ENCODE measurements around the gene SUSD2. TPM values are rescaled to one million over a fixed set of nuclear protein-coding genes. Genes with fewer than 3 reads are reported as not detected.

SUSD2 gene
- total and polyA plus RNA-seq, 9 of the 15 experiments (the other 6 are each of a cell fraction or from before 2014, with no cell fraction given), result 0.01 to 0.16 (median 0.04) TPM; not detected in 4

DNA sequence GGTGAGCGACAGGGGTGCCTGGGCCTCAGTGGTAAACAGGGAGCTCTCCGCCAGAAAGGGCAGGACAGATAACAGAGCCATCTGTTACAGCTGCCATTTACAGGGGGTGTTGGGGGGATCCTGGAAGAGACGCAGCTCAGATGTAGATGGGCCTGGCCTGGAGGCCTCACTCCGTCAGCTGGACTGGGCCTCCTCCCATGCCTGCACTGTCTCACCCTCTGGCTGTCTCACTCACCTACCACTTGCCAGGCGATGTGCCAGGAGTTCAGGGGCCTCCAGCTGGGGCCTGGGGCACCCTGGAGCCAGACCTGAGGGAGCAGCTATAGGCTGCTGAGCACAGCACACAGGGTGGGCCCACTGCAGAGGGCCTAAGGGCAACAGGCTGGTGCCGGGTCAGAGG is 16.3 kb upstream of the SUSD2 start (continued):
- TF ChIP-seq, protein P1, sequence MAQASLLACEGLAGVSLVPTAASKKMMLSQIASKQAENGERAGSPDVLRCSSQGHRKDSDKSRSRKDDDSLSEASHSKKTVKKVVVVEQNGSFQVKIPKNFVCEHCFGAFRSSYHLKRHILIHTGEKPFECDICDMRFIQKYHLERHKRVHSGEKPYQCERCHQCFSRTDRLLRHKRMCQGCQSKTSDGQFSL (CRISPR knock-in tag; IDR thresholded peaks at IDR 0.05), result no peak
- TF ChIP-seq, protein P1 (tag; IDR thresholded peaks at IDR 0.05), result no peak
- TF ChIP-seq BRCA1 (IDR thresholded peaks at IDR 0.05), result no peak
- no peak for TF ChIP-seq BRCA1 (CRISPR knock-in tag; IDR thresholded peaks at IDR 0.05)
- no peak for TF ChIP-seq ETS2 (tag; IDR thresholded peaks at IDR 0.05; ENCODE audit: borderline replicate concordance, poor library complexity, severe bottlenecking)
- no peak for TF ChIP-seq ZNF445 (CRISPR knock-in tag; IDR thresholded peaks at IDR 0.05; ENCODE audit: low read depth)
- TF ChIP-seq ZNF699 (CRISPR knock-in tag; IDR thresholded peaks at IDR 0.05; ENCODE audit: insufficient replicate concordance), result no peak
- no peak for TF ChIP-seq ZFP36 (IDR thresholded peaks at IDR 0.05; ENCODE audit: low read depth, low read length, partially characterized antibody)
- TF ChIP-seq, protein P2, sequence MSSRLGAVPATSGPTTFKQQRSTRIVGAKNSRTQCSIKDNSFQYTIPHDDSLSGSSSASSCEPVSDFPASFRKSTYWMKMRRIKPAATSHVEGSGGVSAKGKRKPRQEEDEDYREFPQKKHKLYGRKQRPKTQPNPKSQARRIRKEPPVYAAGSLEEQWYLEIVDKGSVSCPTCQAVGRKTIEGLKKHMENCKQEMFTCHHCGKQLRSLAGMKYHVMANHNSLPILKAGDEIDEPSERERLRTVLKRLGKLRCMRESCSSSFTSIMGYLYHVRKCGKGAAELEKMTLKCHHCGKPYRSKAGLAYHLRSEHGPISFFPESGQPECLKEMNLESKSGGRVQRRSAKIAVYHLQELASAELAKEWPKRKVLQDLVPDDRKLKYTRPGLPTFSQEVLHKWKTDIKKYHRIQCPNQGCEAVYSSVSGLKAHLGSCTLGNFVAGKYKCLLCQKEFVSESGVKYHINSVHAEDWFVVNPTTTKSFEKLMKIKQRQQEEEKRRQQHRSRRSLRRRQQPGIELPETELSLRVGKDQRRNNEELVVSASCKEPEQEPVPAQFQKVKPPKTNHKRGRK (tag; IDR thresholded peaks at IDR 0.05), result no peak
